Fibroblast of mammary gland (primary cell): Measurements from ENCODE around the gene IL17RE.

Experiments used
- DNase-seq: peaks from one replicate; pipeline ENCODE4 v3.0.0-alpha.2; 2010; ENCODE audit warnings: low read depth
- H3K4me3 ChIP-seq: 2 replicates; pipeline ENCODE4 v1.5.1; 2011; ENCODE audit warnings: low read depth, mild to moderate bottlenecking, low read length, moderate library complexity; ENCODE audit not compliant: control insufficient read depth
- TF ChIP-seq, protein P1 (sequence below): conservative IDR thresholded peaks from 2 replicates; pipeline ENCODE4 v1.5.1; 2011; ENCODE audit warnings: low read depth, low read length, inconsistent platforms; ENCODE audit not compliant: control insufficient read depth, insufficient read depth

IL17RE gene

DNA sequence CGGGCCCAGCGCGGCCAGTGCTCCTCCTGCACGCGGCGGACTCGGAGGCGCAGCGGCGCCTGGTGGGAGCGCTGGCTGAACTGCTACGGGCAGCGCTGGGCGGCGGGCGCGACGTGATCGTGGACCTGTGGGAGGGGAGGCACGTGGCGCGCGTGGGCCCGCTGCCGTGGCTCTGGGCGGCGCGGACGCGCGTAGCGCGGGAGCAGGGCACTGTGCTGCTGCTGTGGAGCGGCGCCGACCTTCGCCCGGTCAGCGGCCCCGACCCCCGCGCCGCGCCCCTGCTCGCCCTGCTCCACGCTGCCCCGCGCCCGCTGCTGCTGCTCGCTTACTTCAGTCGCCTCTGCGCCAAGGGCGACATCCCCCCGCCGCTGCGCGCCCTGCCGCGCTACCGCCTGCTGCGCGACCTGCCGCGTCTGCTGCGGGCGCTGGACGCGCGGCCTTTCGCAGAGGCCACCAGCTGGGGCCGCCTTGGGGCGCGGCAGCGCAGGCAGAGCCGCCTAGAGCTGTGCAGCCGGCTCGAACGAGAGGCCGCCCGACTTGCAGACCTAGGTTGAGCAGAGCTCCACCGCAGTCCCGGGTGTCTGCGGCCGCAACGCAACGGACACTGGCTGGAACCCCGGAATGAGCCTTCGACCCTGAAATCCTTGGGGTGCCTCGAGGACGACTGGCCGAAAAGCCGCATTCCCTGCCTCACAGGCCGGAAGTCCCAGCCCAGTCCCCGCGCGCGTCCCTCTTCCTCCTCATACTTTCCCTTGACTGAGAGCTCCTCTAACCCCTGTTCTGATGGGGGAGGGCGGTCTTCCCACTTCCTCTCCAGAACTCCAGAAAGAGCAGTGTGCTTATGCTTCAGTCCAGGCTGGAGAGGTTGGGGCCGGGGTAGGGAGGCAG lies 12.8 kb downstream of the IL17RE start:
- peak overlapping the region; percentile 63 for H3K4me3 ChIP-seq
- TF ChIP-seq, protein P1, sequence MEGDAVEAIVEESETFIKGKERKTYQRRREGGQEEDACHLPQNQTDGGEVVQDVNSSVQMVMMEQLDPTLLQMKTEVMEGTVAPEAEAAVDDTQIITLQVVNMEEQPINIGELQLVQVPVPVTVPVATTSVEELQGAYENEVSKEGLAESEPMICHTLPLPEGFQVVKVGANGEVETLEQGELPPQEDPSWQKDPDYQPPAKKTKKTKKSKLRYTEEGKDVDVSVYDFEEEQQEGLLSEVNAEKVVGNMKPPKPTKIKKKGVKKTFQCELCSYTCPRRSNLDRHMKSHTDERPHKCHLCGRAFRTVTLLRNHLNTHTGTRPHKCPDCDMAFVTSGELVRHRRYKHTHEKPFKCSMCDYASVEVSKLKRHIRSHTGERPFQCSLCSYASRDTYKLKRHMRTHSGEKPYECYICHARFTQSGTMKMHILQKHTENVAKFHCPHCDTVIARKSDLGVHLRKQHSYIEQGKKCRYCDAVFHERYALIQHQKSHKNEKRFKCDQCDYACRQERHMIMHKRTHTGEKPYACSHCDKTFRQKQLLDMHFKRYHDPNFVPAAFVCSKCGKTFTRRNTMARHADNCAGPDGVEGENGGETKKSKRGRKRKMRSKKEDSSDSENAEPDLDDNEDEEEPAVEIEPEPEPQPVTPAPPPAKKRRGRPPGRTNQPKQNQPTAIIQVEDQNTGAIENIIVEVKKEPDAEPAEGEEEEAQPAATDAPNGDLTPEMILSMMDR: no peak
- peak; percentile 65 for DNase-seq

DNA sequence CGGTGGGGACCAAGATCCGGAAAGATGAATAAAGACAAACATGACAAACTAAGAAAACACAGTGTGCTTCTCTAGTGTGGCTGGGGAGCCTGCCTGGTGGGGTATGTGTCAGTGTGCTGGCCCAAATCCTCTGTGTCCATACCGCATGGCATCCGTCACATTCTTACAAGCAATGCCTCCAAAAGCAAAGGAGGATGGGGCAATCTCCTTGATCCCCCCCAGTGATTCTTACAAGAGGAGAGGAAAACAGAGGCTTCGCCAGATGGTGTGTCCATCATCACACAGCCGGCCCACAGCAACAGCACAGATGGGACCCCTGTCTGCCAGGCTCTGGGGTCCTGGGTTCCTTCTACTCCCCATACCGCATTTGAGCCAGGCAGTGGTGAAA lies 13.7 kb downstream of the IL17RE start:
- H3K4me3 ChIP-seq: peak overlapping the region; percentile 63
- TF ChIP-seq, protein P1: no peak
- peak; percentile 92 for DNase-seq

DNA sequence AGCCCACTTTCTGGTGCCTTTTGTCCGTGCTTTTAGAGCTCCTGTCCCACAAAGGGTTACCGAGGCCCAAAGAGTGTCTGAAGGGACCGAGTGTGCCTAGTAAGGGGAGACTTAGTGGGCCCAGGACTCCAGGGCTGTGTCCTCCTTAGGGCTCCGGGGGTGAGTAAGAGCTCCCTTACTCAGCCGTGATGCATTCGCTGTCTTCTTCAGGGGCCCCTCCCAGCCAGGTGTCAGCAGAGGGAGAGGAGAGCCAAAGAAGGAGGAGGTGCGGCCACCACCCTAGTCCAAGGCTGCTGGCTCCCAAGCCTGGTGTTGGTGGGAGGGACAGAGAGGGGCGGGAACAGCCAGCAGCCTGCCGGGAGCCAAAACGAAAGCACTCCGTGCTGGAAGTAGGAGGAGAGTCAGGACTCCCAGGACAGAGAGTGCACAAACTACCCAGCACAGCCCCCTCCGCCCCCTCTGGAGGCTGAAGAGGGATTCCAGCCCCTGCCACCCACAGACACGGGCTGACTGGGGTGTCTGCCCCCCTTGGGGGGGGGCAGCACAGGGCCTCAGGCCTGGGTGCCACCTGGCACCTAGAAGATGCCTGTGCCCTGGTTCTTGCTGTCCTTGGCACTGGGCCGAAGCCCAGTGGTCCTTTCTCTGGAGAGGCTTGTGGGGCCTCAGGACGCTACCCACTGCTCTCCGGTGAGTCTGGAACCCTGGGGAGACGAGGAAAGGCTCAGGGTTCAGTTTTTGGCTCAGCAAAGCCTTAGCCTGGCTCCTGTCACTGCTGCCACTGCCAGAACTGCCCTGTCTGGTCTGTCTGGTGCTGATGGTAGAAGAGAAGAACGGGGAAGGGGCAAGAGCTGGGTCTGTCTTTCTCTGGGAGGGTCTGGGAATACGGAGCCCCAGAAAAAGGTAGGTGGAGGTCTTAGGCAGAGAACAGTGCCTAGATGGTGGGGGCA lies 14.4 kb downstream of the IL17RE start, which contains the start of gene IL17RC:
Gene IL17RC (plus strand): TSS at position 365 of the 947 bp plus-strand sequence. CDS start 218 bp downstream, at position 583.
- TF ChIP-seq, protein P1: no peak
- H3K4me3 ChIP-seq: peak within 1 kb of the TSS; percentile 63
- peak; percentile 97 for DNase-seq

DNA sequence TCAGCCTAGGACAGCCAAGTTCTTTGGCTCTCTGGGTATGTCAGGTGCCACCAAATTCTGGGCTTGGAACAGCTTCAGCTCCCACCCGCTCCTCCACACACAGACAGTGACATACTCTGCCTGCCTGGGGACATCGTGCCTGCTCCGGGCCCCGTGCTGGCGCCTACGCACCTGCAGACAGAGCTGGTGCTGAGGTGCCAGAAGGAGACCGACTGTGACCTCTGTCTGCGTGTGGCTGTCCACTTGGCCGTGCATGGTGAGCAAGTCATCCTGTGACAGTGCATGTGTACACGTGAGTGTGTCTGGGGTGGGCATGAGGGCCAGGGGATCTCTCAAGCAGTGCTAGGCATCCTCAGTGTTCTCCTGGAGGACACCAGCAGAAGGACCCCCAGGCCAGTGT lies 15.2 kb downstream of the IL17RE start:
- TF ChIP-seq, protein P1: no peak
- H3K4me3 ChIP-seq: peak overlapping the region; percentile 63
- DNase-seq: no peak

DNA sequence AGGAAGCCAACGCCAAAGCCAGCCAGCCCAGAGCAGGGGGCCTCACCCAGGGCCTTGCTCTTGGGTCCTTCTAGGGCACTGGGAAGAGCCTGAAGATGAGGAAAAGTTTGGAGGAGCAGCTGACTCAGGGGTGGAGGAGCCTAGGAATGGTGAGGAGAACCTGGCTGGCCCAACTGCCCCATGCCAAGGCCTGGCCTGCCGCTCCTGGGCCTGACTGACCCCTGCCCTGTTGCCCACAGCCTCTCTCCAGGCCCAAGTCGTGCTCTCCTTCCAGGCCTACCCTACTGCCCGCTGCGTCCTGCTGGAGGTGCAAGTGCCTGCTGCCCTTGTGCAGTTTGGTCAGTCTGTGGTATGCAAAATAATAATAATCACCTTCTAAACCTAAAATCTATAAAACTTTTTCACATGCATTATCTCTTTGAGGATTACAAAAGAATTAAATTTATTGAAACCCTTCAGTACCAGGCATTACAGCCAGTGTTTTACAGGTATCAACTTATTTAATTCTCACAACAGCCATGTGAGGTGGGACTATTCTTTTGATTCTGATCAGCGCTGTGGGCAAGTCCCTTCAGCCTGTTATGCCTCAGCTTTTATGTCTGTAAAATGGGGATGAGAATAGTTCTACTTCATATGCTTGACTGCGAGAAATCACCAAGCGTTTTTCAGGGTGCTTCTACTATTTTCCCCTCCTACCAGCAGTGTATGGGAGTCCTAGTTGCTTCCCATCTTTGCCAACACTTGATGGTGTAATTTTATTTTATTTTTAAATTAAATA lies 15.8 kb downstream of the IL17RE start:
- peak overlapping the region; percentile 63 for H3K4me3 ChIP-seq
- DNase-seq: no peak
- TF ChIP-seq, protein P1: no peak

DNA sequence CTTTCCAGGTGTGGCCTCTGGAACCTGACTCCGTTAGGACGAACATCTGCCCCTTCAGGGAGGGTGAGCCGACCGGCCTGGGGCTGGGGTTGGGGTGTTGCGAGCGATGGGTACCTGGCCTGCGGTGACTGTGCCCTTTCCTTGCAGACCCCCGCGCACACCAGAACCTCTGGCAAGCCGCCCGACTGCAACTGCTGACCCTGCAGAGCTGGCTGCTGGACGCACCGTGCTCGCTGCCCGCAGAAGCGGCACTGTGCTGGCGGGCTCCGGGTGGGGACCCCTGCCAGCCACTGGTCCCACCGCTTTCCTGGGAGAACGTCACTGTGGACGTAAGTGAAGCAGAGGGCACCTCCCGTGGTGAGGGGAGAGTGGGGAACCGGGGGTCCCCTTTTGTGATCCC lies 25.5 kb downstream of the IL17RE start:
- TF ChIP-seq, protein P1: no peak
- no peak overlapping the region for H3K4me3 ChIP-seq
- no peak for DNase-seq
